ENCODE measurements around the gene TMEM214. TPM values are rescaled to one million over a fixed set of nuclear protein-coding genes. Genes with fewer than 3 reads are reported as not detected.

TMEM214 gene
- total RNA-seq, 1 donor from 2014 or later, result 68.0 TPM

Other genes starting within 250 kb of the TMEM214 start
- 0.78 TPM for gene CENPA, start 246.9 kb upstream of the TMEM214 start, total RNA-seq
- not detected for gene DPYSL5, start 184.8 kb upstream of the TMEM214 start, total RNA-seq
- 23.0 TPM for gene MAPRE3, start 62.3 kb upstream of the TMEM214 start, total RNA-seq
- 14.0 TPM for gene AGBL5, start 18.7 kb downstream of the TMEM214 start, total RNA-seq
- gene OST4, start 38.7 kb downstream of the TMEM214 start, total RNA-seq, result 248 TPM
- 84.6 TPM for gene EMILIN1, start 45.6 kb downstream of the TMEM214 start, total RNA-seq
- 4.9 TPM for gene KHK, start 53.8 kb downstream of the TMEM214 start, total RNA-seq
- 0.43 TPM for gene CGREF1, start 86.2 kb downstream of the TMEM214 start, total RNA-seq
- gene ABHD1, start 90.8 kb downstream of the TMEM214 start, total RNA-seq, result 0.35 TPM
- gene PREB, start 101.7 kb downstream of the TMEM214 start, total RNA-seq, result 42.1 TPM
- gene PRR30, start 106.4 kb downstream of the TMEM214 start, total RNA-seq, result not detected
- not detected for gene TCF23, start 116.0 kb downstream of the TMEM214 start, total RNA-seq
- 102 TPM for gene ATRAID, start 179.1 kb downstream of the TMEM214 start, total RNA-seq
- gene SLC5A6, start 179.3 kb downstream of the TMEM214 start, total RNA-seq, result 24.5 TPM
- gene CAD, start 184.4 kb downstream of the TMEM214 start, total RNA-seq, result 27.1 TPM
- gene SLC30A3, start 230.1 kb downstream of the TMEM214 start, total RNA-seq, result 0.58 TPM
- gene DNAJC5G, start 242.5 kb downstream of the TMEM214 start, total RNA-seq, result not detected
- not detected for gene TRIM54, start 249.5 kb downstream of the TMEM214 start, total RNA-seq

Measured in upper lobe of right lung (tissue), 1 donor.